Epithelial cell of esophagus (primary cell): ENCODE measurements around the gene EIF4E2.

Experiments
- DNase-seq: peaks from one replicate; pipeline ENCODE4 v3.0.0; 2010; ENCODE audit warnings: low read depth
- H3K4me3 ChIP-seq: 2 replicates; pipeline ENCODE4 v1.5.1; 2011; ENCODE audit warnings: mild to moderate bottlenecking, low read length, control low read depth
- TF ChIP-seq, protein P1 (sequence below): IDR thresholded peaks from 2 replicates; pipeline ENCODE4 v1.5.1; 2011; ENCODE audit warnings: low read depth, mild to moderate bottlenecking, low read length, control low read depth, inconsistent platforms; ENCODE audit not compliant: insufficient read depth; ENCODE audit errors: missing control alignments

The EIF4E2 gene

DNA sequence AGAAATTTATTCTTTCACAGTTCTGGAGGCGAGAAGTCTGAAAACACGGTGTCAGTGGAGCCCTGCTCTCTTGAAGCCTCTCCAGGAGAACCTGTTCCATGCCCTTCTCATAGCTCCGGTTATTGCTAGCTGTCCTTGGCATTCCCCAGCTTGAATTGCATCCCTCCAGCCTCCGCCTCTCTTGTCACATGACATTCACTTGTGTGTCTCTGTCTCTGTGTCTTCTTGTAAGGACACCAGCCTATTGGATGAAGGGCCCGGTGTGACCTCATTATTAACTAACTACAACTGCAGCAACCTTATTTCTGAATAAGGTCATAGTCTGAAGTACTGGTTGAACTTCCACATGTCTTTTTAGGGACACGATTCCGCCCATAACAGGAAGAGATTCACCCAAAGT lies 34.9 kb upstream of the EIF4E2 start:
- no peak for DNase-seq
- TF ChIP-seq, protein P1, sequence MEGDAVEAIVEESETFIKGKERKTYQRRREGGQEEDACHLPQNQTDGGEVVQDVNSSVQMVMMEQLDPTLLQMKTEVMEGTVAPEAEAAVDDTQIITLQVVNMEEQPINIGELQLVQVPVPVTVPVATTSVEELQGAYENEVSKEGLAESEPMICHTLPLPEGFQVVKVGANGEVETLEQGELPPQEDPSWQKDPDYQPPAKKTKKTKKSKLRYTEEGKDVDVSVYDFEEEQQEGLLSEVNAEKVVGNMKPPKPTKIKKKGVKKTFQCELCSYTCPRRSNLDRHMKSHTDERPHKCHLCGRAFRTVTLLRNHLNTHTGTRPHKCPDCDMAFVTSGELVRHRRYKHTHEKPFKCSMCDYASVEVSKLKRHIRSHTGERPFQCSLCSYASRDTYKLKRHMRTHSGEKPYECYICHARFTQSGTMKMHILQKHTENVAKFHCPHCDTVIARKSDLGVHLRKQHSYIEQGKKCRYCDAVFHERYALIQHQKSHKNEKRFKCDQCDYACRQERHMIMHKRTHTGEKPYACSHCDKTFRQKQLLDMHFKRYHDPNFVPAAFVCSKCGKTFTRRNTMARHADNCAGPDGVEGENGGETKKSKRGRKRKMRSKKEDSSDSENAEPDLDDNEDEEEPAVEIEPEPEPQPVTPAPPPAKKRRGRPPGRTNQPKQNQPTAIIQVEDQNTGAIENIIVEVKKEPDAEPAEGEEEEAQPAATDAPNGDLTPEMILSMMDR = no peak

DNA sequence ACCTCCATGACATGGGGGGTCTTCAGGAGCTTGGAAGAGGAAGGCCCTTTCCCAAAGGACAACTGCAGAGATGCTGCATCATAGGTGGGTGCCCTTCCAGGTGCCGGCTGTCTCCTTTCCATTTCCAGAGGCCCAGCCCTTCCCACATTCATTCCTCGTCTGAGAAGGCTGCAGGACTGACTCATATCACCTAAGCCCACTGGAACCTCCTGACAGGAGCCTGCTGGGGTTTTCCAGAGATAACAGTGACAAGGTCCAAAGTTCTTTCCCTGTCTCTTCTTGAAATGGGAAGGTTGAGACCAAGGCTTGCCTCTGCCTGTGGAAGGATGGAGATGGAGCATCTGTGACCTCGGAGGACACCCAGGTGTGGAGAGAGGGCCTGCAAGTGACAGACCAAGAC lies 33.9 kb upstream of the EIF4E2 start:
- TF ChIP-seq, protein P1 = no peak
- DNase-seq = no peak
- H3K4me3 ChIP-seq = no peak overlapping the region

More for the DNA sequence above, 34.9 kb upstream of the EIF4E2 start:
- no peak overlapping the region for H3K4me3 ChIP-seq

DNA sequence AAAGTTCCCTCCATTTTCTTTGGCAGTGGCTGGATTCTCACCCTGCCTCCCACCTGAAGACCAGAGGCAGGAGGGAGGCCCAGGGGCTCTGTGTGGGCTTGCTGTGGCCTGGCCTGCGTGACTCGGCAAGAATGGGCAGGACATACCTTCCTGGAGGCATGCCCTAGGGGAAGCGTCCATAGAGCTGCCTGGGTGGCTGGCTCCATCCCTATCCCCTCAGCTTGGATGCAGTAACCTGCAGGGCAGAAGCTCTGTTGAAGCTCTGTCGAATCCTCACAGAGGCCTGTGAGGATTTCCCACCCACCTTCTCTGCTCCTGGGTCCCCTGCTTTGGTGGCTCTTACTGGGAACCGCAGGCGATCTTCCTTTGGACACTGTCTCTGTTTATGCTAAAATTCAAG lies 31.6 kb upstream of the EIF4E2 start:
- TF ChIP-seq, protein P1 = no peak

DNA sequence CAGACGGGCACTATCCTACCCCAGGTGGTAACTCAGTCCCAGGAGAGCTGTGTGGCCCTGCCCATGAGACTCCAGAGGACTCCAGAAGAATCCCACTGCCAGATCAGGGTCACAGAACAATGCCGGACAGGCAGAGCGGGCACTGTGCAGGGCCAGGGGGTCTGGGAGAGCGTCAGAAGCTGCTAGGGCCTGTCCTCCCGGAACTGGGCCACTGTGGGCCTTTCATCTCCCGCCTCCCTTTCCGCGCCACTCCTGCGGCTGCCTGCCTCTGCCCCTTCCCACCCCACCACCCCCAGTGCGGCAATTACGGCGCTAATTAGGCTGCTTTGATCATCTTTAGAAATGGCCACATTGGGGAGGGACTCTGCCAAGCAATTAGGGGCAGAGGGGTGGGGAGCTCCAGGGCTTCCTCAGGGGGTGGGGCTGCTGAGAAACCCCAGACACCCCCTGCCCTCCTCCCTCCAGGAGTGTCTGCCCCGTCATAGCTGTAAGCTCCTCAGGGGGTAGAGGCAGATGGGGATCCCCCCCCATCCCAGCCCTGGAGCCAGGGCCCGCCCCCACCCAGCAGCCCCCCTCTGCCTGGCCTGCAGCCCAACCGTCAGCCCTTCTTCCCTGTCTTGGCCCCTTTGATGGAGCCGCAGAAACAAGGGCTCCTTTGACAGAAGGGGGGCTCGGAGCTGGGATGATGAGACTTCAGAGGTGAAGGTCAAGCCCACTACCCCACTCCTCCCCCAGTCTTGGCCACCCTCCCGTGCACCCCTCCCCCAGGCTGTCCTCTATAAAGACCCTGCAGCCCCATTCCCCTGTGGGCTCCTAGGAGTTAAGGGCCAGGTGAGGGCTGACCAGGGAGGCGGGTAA lies 30.7 kb upstream of the EIF4E2 start, which contains the start of gene PRSS56:
Gene PRSS56, plus strand, starts transcription at position 808 of the 858 bp plus-strand sequence. CDS start 211 bp downstream, outside the sequence.
- DNase-seq = no peak
- TF ChIP-seq, protein P1 = no peak

More for the DNA sequence above, 31.6 kb upstream of the EIF4E2 start:
- peak; percentile 10 for DNase-seq
- H3K4me3 ChIP-seq = no peak overlapping the region

DNA sequence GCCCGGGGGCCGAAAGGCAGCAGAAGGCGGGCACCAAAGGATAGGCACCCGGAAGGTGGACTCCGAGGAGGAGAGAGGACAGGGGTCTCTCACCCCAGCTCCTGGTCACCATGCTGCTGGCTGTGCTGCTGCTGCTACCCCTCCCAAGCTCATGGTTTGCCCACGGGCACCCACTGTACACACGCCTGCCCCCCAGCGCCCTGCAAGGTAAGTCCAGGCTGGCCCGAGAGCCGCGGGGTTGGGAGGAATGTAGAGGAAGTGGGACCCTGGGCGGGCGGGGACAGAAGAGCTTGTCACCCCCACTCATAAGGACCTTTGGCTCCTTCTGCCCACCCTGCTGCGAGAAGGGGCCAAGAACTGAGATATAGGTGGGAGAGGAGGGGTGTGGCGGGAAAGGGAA lies 30.0 kb upstream of the EIF4E2 start:
- H3K4me3 ChIP-seq = no peak overlapping the region
- TF ChIP-seq, protein P1 = no peak
- no peak for DNase-seq

More for the DNA sequence above, 30.7 kb upstream of the EIF4E2 start, which contains the start of gene PRSS56:
- H3K4me3 ChIP-seq = no peak within 1 kb of the TSS

DNA sequence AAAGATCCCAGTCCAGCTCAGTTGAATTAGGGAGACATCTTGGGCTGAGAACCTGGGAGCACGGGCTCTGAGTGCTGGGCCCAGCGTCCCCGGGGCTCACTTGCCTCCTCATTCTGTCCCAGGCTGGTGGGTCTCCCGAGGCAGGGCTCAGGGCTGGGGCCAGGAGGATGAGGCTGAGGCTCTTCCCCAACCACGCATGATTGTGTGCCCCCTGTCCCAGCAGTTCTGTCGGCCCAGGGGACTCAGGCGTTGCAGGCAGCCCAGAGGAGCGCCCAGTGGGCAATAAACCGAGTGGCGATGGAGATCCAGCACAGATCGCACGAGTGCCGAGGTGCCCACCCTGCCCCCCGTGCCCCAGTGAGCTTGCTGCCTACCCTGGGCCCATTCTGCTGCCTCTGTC lies 29.4 kb upstream of the EIF4E2 start:
- no peak for DNase-seq
- H3K4me3 ChIP-seq = no peak overlapping the region
- TF ChIP-seq, protein P1 = no peak
